SK-N-SH treated with all-trans-retinoic acid at 6 μM for 48 hours (cell line): ENCODE results near the gene PDE4B.

ENCODE experiments used
- CREB5 ChIP-seq: fragments of 250-450 bp; sonication (Bioruptor Pico); IDR thresholded peaks from 2 replicates; pipeline ENCODE4 v1.5.1; 2020; ENCODE audit warnings: low read depth, mild to moderate bottlenecking, moderate library complexity
- CSRNP3 ChIP-seq: fragments of 250-450 bp; sonication (Bioruptor Pico); IDR thresholded peaks from 2 replicates; pipeline ENCODE4 v1.5.1; 2021; ENCODE audit warnings: mild to moderate bottlenecking, moderate library complexity
- ESRRG ChIP-seq: fragments of 250-450 bp; sonication (Bioruptor Pico); IDR thresholded peaks from 2 replicates; pipeline ENCODE4 v1.6.1; 2021; ENCODE audit warnings: mild to moderate bottlenecking
- GLIS3 ChIP-seq: fragments of 250-450 bp; sonication (Bioruptor Pico); IDR thresholded peaks from 2 replicates; pipeline ENCODE4 v1.5.0; 2020; ENCODE audit warnings: mild to moderate bottlenecking, moderate library complexity
- ISL1 ChIP-seq: fragments of 250-450 bp; sonication (Bioruptor Pico); IDR thresholded peaks from 2 replicates; pipeline ENCODE4 v2.1.2; 2022; ENCODE audit warnings: mild to moderate bottlenecking, moderate library complexity
- OSR1 ChIP-seq: fragments of 250-450 bp; sonication (Bioruptor Pico); IDR thresholded peaks from 2 replicates; pipeline ENCODE4 v1.8.0; 2022; ENCODE audit warnings: moderate library complexity, mild to moderate bottlenecking, inconsistent platforms
- RARB ChIP-seq: fragments of 250-450 bp; sonication (Bioruptor Pico); IDR thresholded peaks from 2 replicates; pipeline ENCODE4 v1.8.0; 2021; ENCODE audit warnings: mild to moderate bottlenecking, moderate library complexity
- ZC3H10 ChIP-seq: fragments of 250-450 bp; sonication (Bioruptor Pico); IDR thresholded peaks from 2 replicates; pipeline ENCODE4 v1.5.1; 2021; ENCODE audit warnings: mild to moderate bottlenecking, moderate library complexity
- ZFP30 ChIP-seq: fragments of 450-650 bp; formaldehyde crosslinking; IDR thresholded peaks from 2 replicates; pipeline ENCODE4 v1.5.0; 2022; ENCODE audit warnings: mild to moderate bottlenecking, moderate library complexity

GRCh38 chr1:66416295-66416694 lies 623.6 kb downstream of the PDE4B start:
- TF ChIP-seq ZC3H10, result no peak
- TF ChIP-seq CSRNP3, result no peak
- no peak for TF ChIP-seq ZFP30
- no peak for TF ChIP-seq OSR1 (CRISPR knock-in tag)
- TF ChIP-seq ISL1 (CRISPR knock-in tag), result no peak
- no peak for TF ChIP-seq RARB (CRISPR knock-in tag)
- TF ChIP-seq CREB5 (CRISPR knock-in tag), result no peak
- no peak for TF ChIP-seq GLIS3
- TF ChIP-seq ESRRG (CRISPR knock-in tag), result no peak
